ENCODE results near the gene ZEB1. TPM values are rescaled to one million over a fixed set of nuclear protein-coding genes. Genes with fewer than 3 reads are reported as not detected.

Gene ZEB1
- total RNA-seq, 4 donors from 2014 or later = 51.7 to 67.7 (median 57.9) TPM

DNA sequence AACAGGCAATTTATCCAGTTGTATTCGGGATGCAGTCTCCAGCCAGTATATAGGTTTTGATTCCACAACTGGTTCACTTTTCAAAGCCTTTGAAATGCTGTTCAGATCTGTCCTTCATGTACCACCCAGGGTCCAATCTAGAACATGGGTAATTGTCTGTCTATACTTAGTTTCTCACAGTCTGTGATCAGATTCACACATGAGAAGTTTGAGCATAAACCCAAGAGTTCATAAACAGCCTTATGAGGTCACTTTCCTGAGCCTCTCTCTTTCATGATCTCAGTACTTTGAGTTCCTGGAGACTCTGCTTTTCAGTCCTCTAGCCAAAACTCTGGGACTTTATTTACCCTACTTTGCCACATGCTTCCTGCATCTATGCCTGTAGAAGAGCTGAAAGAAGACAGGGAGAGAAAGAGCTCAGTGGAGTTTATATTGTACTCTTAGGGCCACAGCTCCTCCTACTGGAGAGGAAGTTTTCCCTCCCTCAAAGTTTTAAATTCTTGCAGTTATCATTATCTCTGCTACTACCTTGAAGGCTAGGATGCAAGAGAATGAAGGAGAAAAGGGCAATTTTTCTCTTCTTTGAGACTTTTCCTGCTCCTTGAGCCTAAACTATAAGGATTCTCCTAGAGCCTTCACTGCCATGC lies 172.0 kb downstream of the ZEB1 start:
- Histone ChIP-seq H3K36me3 (no peaks in the 10 kb centered on the region), H3K4me1 (no peaks in the 10 kb centered on the region), H3K27ac (no peak overlapping the region), H3K9me3 (no peaks in the 10 kb centered on the region), H3K4me3 (replicated peaks in 1 of 3) (no peak overlapping the region), H3K27me3 (no peaks in the 10 kb centered on the region)
- intact Hi-C loops (cut with DNase I) = no loop called here
- 96 to 98% methylated on average over 1 of the region's 1 CpG for WGBS, 2 donors
- TF ChIP-seq, protein P1, sequence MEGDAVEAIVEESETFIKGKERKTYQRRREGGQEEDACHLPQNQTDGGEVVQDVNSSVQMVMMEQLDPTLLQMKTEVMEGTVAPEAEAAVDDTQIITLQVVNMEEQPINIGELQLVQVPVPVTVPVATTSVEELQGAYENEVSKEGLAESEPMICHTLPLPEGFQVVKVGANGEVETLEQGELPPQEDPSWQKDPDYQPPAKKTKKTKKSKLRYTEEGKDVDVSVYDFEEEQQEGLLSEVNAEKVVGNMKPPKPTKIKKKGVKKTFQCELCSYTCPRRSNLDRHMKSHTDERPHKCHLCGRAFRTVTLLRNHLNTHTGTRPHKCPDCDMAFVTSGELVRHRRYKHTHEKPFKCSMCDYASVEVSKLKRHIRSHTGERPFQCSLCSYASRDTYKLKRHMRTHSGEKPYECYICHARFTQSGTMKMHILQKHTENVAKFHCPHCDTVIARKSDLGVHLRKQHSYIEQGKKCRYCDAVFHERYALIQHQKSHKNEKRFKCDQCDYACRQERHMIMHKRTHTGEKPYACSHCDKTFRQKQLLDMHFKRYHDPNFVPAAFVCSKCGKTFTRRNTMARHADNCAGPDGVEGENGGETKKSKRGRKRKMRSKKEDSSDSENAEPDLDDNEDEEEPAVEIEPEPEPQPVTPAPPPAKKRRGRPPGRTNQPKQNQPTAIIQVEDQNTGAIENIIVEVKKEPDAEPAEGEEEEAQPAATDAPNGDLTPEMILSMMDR (IDR thresholded peaks at IDR 0.05) = peak in 4 of 6 experiments; percentile 41 to 64 (median 58)
- TF ChIP-seq POLR2A (IDR thresholded peaks at IDR 0.05) = no peak
- DNase-seq = no peak

DNA sequence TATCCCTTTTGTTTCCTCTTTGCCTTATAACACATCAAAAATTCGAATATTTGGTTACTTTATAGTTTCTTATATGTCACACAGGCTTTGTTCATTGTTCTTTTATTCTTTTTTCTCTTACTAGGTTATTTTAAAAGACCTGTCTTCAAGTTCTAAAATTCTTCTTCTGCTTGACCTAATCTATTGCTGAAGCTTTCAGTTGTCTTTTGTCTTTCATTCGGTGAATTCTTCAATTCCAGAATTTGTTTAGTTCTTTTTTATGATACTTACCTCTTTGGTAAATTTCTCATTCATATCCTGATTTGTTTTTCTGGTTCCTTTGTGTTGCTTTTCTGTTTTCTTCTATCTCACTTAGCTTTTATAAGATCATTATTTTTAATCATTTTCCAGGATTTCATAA lies 188.4 kb downstream of the ZEB1 start:
- Histone ChIP-seq H3K4me3 (replicated peaks in 1 of 3) (no peak overlapping the region), H3K36me3 (no peaks in the 10 kb centered on the region), H3K27ac (no peak overlapping the region), H3K9me3 (no peaks in the 10 kb centered on the region), H3K4me1 (peaks cover 0 to 3% of the 10 kb centered on the region in 2 donors), H3K27me3 (no peaks in the 10 kb centered on the region)
- 81 to 88% methylated on average over 2 of the region's 2 CpGs for WGBS, 2 donors
- DNase-seq = no peak
- intact Hi-C loops (cut with DNase I) = no loop called here
- TF ChIP-seq, protein P1 (IDR thresholded peaks at IDR 0.05) = no peak
- TF ChIP-seq POLR2A (IDR thresholded peaks at IDR 0.05) = no peak

DNA sequence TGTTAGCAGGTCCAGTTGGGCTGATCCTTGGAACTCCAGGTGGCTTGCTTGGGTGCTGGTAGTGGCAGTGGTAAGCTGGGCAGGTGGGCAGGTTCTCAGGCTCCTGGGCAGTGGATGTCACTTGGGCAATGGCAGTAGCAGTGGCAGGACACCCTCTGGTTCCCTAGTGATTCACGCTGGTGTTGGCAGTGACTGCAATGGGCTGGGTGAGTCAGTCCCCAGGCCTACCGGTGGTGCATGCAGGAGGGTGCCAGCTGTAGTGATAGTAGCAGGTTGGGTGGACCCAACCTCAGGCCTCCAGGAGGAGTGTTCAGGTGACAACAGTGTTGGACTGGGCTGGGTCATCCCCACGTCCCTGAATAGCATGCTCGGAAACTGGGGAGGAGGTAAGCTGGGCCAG lies 189.2 kb downstream of the ZEB1 start:
- no peaks in the 10 kb centered on the region for H3K36me3 ChIP-seq
- TF ChIP-seq, protein P1 (IDR thresholded peaks at IDR 0.05) = no peak
- no peak for TF ChIP-seq POLR2A (IDR thresholded peaks at IDR 0.05)
- intact Hi-C loops (cut with DNase I) = no loop called here
- peaks cover 0 to 3% of the 10 kb centered on the region in 2 donors for H3K4me1 ChIP-seq
- no peaks in the 10 kb centered on the region for H3K27me3 ChIP-seq
- H3K9me3 ChIP-seq = no peaks in the 10 kb centered on the region
- 93 to 98% methylated on average over 2 to 4 of the region's 4 CpGs for WGBS, 2 donors
- no peak overlapping the region for H3K27ac ChIP-seq
- DNase-seq = no peak
- H3K4me3 ChIP-seq (replicated peaks in 1 of 3) = no peak overlapping the region

GRCh38 chr10:31508882-31509281 lies 189.9 kb downstream of the ZEB1 start:
- no peak for DNase-seq
- peaks cover 0 to 3% of the 10 kb centered on the region in 2 donors for H3K4me1 ChIP-seq
- H3K27me3 ChIP-seq = no peaks in the 10 kb centered on the region
- intact Hi-C loops (cut with DNase I) = no loop called here
- no peak for TF ChIP-seq POLR2A (IDR thresholded peaks at IDR 0.05)
- TF ChIP-seq, protein P1 (IDR thresholded peaks at IDR 0.05) = no peak
- no peaks in the 10 kb centered on the region for H3K9me3 ChIP-seq
- H3K4me3 ChIP-seq (replicated peaks in 1 of 3) = no peak overlapping the region
- no peaks in the 10 kb centered on the region for H3K36me3 ChIP-seq
- WGBS, 2 donors = 98 to 99% methylated on average over 5 of the region's 5 CpGs
- H3K27ac ChIP-seq = no peak overlapping the region

DNA sequence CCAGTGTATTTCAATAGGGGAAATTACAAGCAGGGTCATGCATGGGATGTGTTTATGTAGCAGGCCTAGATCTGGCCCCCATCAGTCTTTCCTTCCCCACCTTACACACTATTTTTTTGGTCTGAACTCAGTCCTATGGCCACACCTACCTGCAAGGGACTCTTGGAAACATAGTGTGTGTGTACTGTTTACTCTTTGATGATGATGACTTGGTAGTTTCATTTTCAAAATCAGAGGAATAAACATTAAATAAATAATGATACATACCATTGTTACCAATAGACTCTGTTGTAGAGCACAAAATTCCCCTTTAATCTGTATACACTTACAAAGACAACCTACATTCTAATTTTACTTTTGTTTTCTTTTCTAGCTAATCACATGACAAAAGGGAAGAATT lies 191.0 kb downstream of the ZEB1 start:
- H3K9me3 ChIP-seq = no peaks in the 10 kb centered on the region

More for the DNA sequence above, 191.0 kb downstream of the ZEB1 start:
- no peak overlapping the region for H3K4me3 ChIP-seq (replicated peaks in 1 of 3)
- TF ChIP-seq POLR2A (IDR thresholded peaks at IDR 0.05) = no peak
- TF ChIP-seq, protein P1 (IDR thresholded peaks at IDR 0.05) = no peak
- H3K4me1 ChIP-seq = peaks cover 0 to 3% of the 10 kb centered on the region in 2 donors
- intact Hi-C loops (cut with DNase I) = no loop called here
- DNase-seq = no peak
- H3K27me3 ChIP-seq = no peaks in the 10 kb centered on the region
- no peak overlapping the region for H3K27ac ChIP-seq
- H3K36me3 ChIP-seq = no peaks in the 10 kb centered on the region
